CD14-positive monocyte (primary cell): ENCODE data around the gene TRIM47. TPM values are rescaled to one million over a fixed set of nuclear protein-coding genes. Genes with fewer than 3 reads are reported as not detected.
A peak's percentile ranks its signal among the peaks of the same experiment; 100 is the strongest.

Experiments
- DNase-seq, 3 donors: peaks; one replicate each; pipeline ENCODE4 v3.0.0-alpha.2; 2011 to 2022
- H2AFZ ChIP-seq: 2 replicates; pipeline ENCODE4 v1.6.0; 2012; ENCODE audit warnings: mild to moderate bottlenecking, low read depth, low read length, inconsistent platforms; ENCODE audit not compliant: insufficient read depth, poor library complexity, severe bottlenecking
- H3K27ac ChIP-seq, 2 donors: 1 replicate in 1 of 2; 2 replicates in 1 of 2; pipeline ENCODE4 v1.5.1; 2012 to 2013; ENCODE audit warnings: low read length in 2 of 2, control low read depth in 1 of 2, inconsistent platforms in 1 of 2, low read depth in 1 of 2, mild to moderate bottlenecking in 1 of 2
- H3K27me3 ChIP-seq, 2 donors: one replicate each; pipeline versions ENCODE4 v1.6.0 to v1.6.1; 2011 to 2013; ENCODE audit warnings: low read length in 2 of 2; ENCODE audit not compliant: control insufficient read depth in 2 of 2, insufficient read depth in 2 of 2
- H3K36me3 ChIP-seq, 2 donors: replicated peaks in 1 of 2; 1 replicate in 1 of 2; 2 replicates in 1 of 2; pipeline versions ENCODE4 v1.5.1 to v1.6.1; 2012 to 2013; ENCODE audit warnings: low read length in 2 of 2, control low read depth in 1 of 2, inconsistent platforms in 1 of 2, mild to moderate bottlenecking in 1 of 2; ENCODE audit not compliant: insufficient read depth in 2 of 2, control insufficient read depth in 1 of 2
- H3K4me1 ChIP-seq, 2 donors: 1 replicate in 1 of 2; 2 replicates in 1 of 2; pipeline versions ENCODE4 v1.5.1 to v1.6.1; 2012 to 2013; ENCODE audit warnings: low read length in 2 of 2, control low read depth in 1 of 2, inconsistent platforms in 1 of 2, mild to moderate bottlenecking in 1 of 2, moderate library complexity in 1 of 2; ENCODE audit not compliant: insufficient read depth in 2 of 2, control insufficient read depth in 1 of 2
- H3K4me2 ChIP-seq: replicated peaks from 2 replicates; pipeline ENCODE3; 2012; ENCODE audit warnings: low read length, moderate library complexity, mild to moderate bottlenecking; ENCODE audit not compliant: poor library complexity, severe bottlenecking; ENCODE audit errors: extremely low read depth
- H3K4me3 ChIP-seq, 3 experiments: fragments of 200-600 bp in 1 of 3; sonication (generic) in 1 of 3; replicated peaks in 1 of 3; 1 replicate in 2 of 3; 2 replicates in 1 of 3; pipeline ENCODE4 v1.5.1; 2011 to 2013; ENCODE audit warnings: low read length in 3 of 3, mild to moderate bottlenecking in 3 of 3, control low read depth in 2 of 3, low read depth in 2 of 3, inconsistent platforms in 1 of 3, moderate library complexity in 1 of 3
- H3K79me2 ChIP-seq: 2 replicates; pipeline ENCODE4 v1.6.0; 2012; ENCODE audit warnings: mild to moderate bottlenecking, control low read depth, inconsistent platforms, low read length, moderate library complexity; ENCODE audit not compliant: insufficient read depth
- H3K9ac ChIP-seq: 2 replicates; pipeline ENCODE4 v1.6.0; 2017; ENCODE audit warnings: low read length, mild to moderate bottlenecking; ENCODE audit not compliant: insufficient read depth, poor library complexity, severe bottlenecking
- H3K9me3 ChIP-seq, 2 donors: replicated peaks in 1 of 2; 1 replicate in 1 of 2; 2 replicates in 1 of 2; pipeline versions ENCODE4 v1.5.1 to v1.6.1; 2012 to 2013; ENCODE audit warnings: low read length in 2 of 2, control low read depth in 1 of 2; ENCODE audit not compliant: control insufficient read depth in 1 of 2, insufficient read depth in 1 of 2
- H4K20me1 ChIP-seq: 2 replicates; pipeline ENCODE4 v1.6.0; 2012; ENCODE audit warnings: mild to moderate bottlenecking, low read length, control low read depth, moderate library complexity; ENCODE audit not compliant: insufficient read depth
- H3K27ac Mint-ChIP-seq, 7 donors: one replicate each; pipeline ENCODE4 v1.8.0; 2020; ENCODE audit warnings: mild to moderate bottlenecking in 7 of 7, mixed read lengths in 7 of 7, moderate library complexity in 6 of 7, inconsistent platforms in 2 of 7
- H3K27me3 Mint-ChIP-seq, 3 donors: one replicate each; pipeline ENCODE4 v1.8.0; 2021 to 2022; ENCODE audit warnings: low read depth in 3 of 3, mild to moderate bottlenecking in 3 of 3, mixed read lengths in 3 of 3, moderate library complexity in 3 of 3, inconsistent platforms in 1 of 3
- H3K36me3 Mint-ChIP-seq, 2 donors: one replicate each; pipeline ENCODE4 v1.8.0; 2020; ENCODE audit warnings: mixed read lengths in 2 of 2, inconsistent platforms in 1 of 2, mild to moderate bottlenecking in 1 of 2
- H3K4me1 Mint-ChIP-seq: one replicate; pipeline ENCODE4 v1.8.0; 2020; ENCODE audit warnings: mild to moderate bottlenecking, mixed read lengths
- H3K4me3 Mint-ChIP-seq, 2 donors: one replicate each; pipeline ENCODE4 v1.8.0; 2020; ENCODE audit warnings: mild to moderate bottlenecking in 2 of 2, mixed read lengths in 2 of 2, moderate library complexity in 1 of 2
- H3K9me3 Mint-ChIP-seq, 7 donors: one replicate each; pipeline ENCODE4 v1.8.0; 2020 to 2022; ENCODE audit warnings: mixed read lengths in 7 of 7, mild to moderate bottlenecking in 6 of 7, moderate library complexity in 6 of 7, inconsistent platforms in 2 of 7
- WGBS: methylation state at CpG from one replicate; pipeline ENCODE4 v1.1.5; 2013; ENCODE audit warnings: missing lambda C conversion rate; ENCODE audit not compliant: insufficient coverage; 5-methylcytosine and 5-hydroxymethylcytosine counted together
- intact Hi-C, 2 donors: fragments of 100-400 bp; cut with micrococcal nuclease; formaldehyde crosslinking; loops; one replicate each; pipeline versions ENCODE4 v1.15.0 to v1.15.1; 2023
- polyA plus RNA-seq, 3 donors: library from polyadenylated mRNA; depleted of rRNA in 1 of 3; unstranded in 2 of 3; stranded (reverse) in 1 of 3; fragments of 300-500 nt in 2 of 3; fragments of >200 nt in 1 of 3; fragmentation: Illumina TruSeq in 2 of 3; gene quantifications; 1 replicate in 2 of 3; 2 replicates in 1 of 3; pipeline ENCODE4 v1.2.3, GENCODE V29; 2012 to 2021
- TF ChIP-seq, protein P1 (sequence below): fragments of 200-600 bp; IDR thresholded peaks from one replicate; pipeline ENCODE4 v1.8.0; 2022; ENCODE audit warnings: antibody characterized with exemption, mild to moderate bottlenecking

Gene TRIM47
- polyA plus RNA-seq, 3 donors = 0.20 TPM; not detected in 2

DNA sequence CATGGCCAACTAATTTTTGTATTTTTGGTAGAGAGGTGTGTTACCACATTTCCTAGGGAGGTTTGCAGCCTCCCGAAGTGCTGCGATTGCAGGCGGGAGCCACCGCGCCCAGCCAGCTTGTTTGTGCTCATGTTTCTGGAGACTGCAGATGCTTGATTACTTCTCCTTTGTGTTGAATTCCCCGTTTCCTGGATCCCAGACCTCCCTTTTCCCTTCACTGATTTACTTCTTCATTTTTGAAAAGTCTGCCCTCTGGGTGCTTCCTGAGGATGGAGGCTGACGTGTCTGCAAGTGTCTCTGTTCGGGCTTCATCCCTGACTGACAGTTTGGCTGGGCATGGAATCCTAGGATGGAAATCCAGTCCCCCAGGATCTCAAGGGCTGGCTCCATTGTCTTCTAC lies 7.0 kb upstream of the TRIM47 start:
- H3K4me2 ChIP-seq = no peak overlapping the region
- WGBS = 9% methylated on average over 2 of the region's 8 CpGs
- peaks cover 0 to 5% (median 0%) of the 10 kb centered on the region in 7 donors for H3K9me3 Mint-ChIP-seq

GRCh38 chr17:75881678-75882454 lies 3.5 kb upstream of the TRIM47 start:
- Histone ChIP-seq H4K20me1 (no peaks in the 10 kb centered on the region), H3K27me3 (peaks cover 15 to 32% of the 10 kb centered on the region in 2 donors), H3K27ac (no peak overlapping the region), H3K9me3 (peaks cover 0 to 5% of the 10 kb centered on the region in 2 donors), H3K9ac (no peak overlapping the region), H3K79me2 (no peaks in the 10 kb centered on the region), H2AFZ (no peak overlapping the region), H3K4me2 (no peak overlapping the region), H3K4me1 (peaks cover 28 to 31% of the 10 kb centered on the region in 2 donors), H3K4me3 (no peak overlapping the region), H3K36me3 (no peaks in the 10 kb centered on the region)
- no peak overlapping the region for H3K4me3 Mint-ChIP-seq
- no peak for DNase-seq
- TF ChIP-seq, protein P1, sequence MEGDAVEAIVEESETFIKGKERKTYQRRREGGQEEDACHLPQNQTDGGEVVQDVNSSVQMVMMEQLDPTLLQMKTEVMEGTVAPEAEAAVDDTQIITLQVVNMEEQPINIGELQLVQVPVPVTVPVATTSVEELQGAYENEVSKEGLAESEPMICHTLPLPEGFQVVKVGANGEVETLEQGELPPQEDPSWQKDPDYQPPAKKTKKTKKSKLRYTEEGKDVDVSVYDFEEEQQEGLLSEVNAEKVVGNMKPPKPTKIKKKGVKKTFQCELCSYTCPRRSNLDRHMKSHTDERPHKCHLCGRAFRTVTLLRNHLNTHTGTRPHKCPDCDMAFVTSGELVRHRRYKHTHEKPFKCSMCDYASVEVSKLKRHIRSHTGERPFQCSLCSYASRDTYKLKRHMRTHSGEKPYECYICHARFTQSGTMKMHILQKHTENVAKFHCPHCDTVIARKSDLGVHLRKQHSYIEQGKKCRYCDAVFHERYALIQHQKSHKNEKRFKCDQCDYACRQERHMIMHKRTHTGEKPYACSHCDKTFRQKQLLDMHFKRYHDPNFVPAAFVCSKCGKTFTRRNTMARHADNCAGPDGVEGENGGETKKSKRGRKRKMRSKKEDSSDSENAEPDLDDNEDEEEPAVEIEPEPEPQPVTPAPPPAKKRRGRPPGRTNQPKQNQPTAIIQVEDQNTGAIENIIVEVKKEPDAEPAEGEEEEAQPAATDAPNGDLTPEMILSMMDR = no peak
- WGBS = 83% methylated on average over 10 of the region's 15 CpGs
- peaks cover 2 to 4% of the 10 kb centered on the region in 2 donors for H3K36me3 Mint-ChIP-seq
- intact Hi-C loops = no loop called here
- H3K27me3 Mint-ChIP-seq = peaks cover 39 to 55% (median 47%) of the 10 kb centered on the region in 3 donors
- H3K9me3 Mint-ChIP-seq = peaks cover 0 to 16% (median 4%) of the 10 kb centered on the region in 7 donors
- H3K27ac Mint-ChIP-seq = peak overlapping the region in 1 of 7 donors; percentile 73
- H3K4me1 Mint-ChIP-seq = peaks cover 31% of the 10 kb centered on the region

More for the DNA sequence above, 7.0 kb upstream of the TRIM47 start:
- Histone ChIP-seq H4K20me1 (no peaks in the 10 kb centered on the region), H2AFZ (no peak overlapping the region), H3K4me3 (no peak overlapping the region), H3K36me3 (peaks cover 3 to 15% of the 10 kb centered on the region in 2 donors), H3K4me1 (peaks cover 8 to 14% of the 10 kb centered on the region in 2 donors), H3K9ac (no peak overlapping the region), H3K9me3 (no peaks in the 10 kb centered on the region), H3K79me2 (no peaks in the 10 kb centered on the region), H3K27ac (no peak overlapping the region), H3K27me3 (peaks cover 0 to 4% of the 10 kb centered on the region in 2 donors)
- Mint-ChIP-seq H3K4me1 (peaks cover 15% of the 10 kb centered on the region), H3K36me3 (peaks cover 8 to 12% of the 10 kb centered on the region in 2 donors), H3K27ac (peak overlapping the region in 3 of 7 donors; percentile 24 to 73 (median 67)), H3K4me3 (peak overlapping the region in 1 of 2 donors; percentile 1), H3K27me3 (peaks cover 13 to 26% (median 19%) of the 10 kb centered on the region in 3 donors)
- intact Hi-C loops = no loop called here
- TF ChIP-seq, protein P1 = no peak
- peak in 1 of 3 donors; percentile 45 for DNase-seq
